ENCODE measurements around the gene SMOC2. TPM values are rescaled to one million over a fixed set of nuclear protein-coding genes. Genes with fewer than 3 reads are reported as not detected.

The SMOC2 gene
- total RNA-seq, 1 experiment from 2014 or later: 2.1 TPM

GRCh38 chr6:168709991-168710390, 269.0 kb downstream of the SMOC2 start:
- H3K27me3 Mint-ChIP-seq (ENCODE audit: low read depth): peaks cover 7% of the 10 kb centered on the region
- no peak overlapping the region for H3K4me3 Mint-ChIP-seq
- H3K79me2 ChIP-seq (ENCODE audit: insufficient read depth, low read length): no peaks in the 10 kb centered on the region
- no peaks in the 10 kb centered on the region for H3K27me3 ChIP-seq (ENCODE audit: insufficient read depth, low read length)
- peaks cover 8 to 11% (median 8%) of the 10 kb centered on the region in 3 experiments for H3K36me3 Mint-ChIP-seq (ENCODE audit: insufficient read depth in 1 of 3, low read depth in 3 of 3)
- no peak overlapping the region for H3K9ac ChIP-seq (ENCODE audit: extremely low read depth, insufficient read length, low read length)
- peaks cover 25% of the 10 kb centered on the region for H3K9me3 ChIP-seq (ENCODE audit: control insufficient read depth, low read depth, low read length)
- no peak for TF ChIP-seq CTCF (conservative IDR thresholded peaks at IDR 0.05)
- no peaks in the 10 kb centered on the region for H4K20me1 ChIP-seq (ENCODE audit: control insufficient read depth, insufficient read depth, insufficient read length)
- H4K5ac ChIP-seq (ENCODE audit: insufficient read length, low read depth, low read length): no peak overlapping the region
- no peak overlapping the region for H3K4me2 ChIP-seq (ENCODE audit: insufficient read depth, insufficient read length, low read length)
- H3K23ac ChIP-seq (ENCODE audit: insufficient read length, low read depth, low read length): no peak overlapping the region
- no CpG with 5 or more reads among the region's 9 CpGs for WGBS (ENCODE audit: extremely low coverage, insufficient read length, low lambda C conversion rate)
- no peak overlapping the region for H2BK12ac ChIP-seq (ENCODE audit: insufficient read length, low read depth, low read length)
- H4K91ac ChIP-seq (ENCODE audit: insufficient read length, low read depth, low read length): no peak overlapping the region
- no peak overlapping the region for H3K56ac ChIP-seq (ENCODE audit: insufficient read length, low read depth, low read length)
- H2BK15ac ChIP-seq (ENCODE audit: low read depth, low read length): no peak overlapping the region
- H3K4me1 ChIP-seq (ENCODE audit: insufficient read depth, low read length): no peaks in the 10 kb centered on the region
- H2BK20ac ChIP-seq (ENCODE audit: low read depth, low read length, poor library complexity, severe bottlenecking): no peak overlapping the region
- no peak overlapping the region for H2BK120ac ChIP-seq (ENCODE audit: low read depth, low read length, poor library complexity, severe bottlenecking)
- H2BK5ac ChIP-seq (ENCODE audit: insufficient read length, low read length): no peak overlapping the region
- no peak overlapping the region for H2AK5ac ChIP-seq (ENCODE audit: insufficient read length, low read length)
- no peak overlapping the region; a peak in 1 of 7 replicates for H3K27ac Mint-ChIP-seq
- no peak for DNase-seq
- no peak overlapping the region for H3K27ac ChIP-seq (ENCODE audit: insufficient read length, low read depth, low read length)
- H3K23me2 ChIP-seq (ENCODE audit: insufficient read length, low read depth, low read length, poor library complexity, severe bottlenecking): no peaks in the 10 kb centered on the region
- H3T11ph ChIP-seq (ENCODE audit: low read length): no peak overlapping the region
- H3K9me3 Mint-ChIP-seq: peaks cover 6 to 24% of the 10 kb centered on the region in 2 experiments; a peak in 4 of 5 replicates
- H3K14ac ChIP-seq (ENCODE audit: insufficient read depth, low read length): no peak overlapping the region
- no peaks in the 10 kb centered on the region for H3K79me1 ChIP-seq (ENCODE audit: insufficient read depth, low read depth, low read length, poor library complexity, severe bottlenecking)
- H2AFZ ChIP-seq (ENCODE audit: low read length): no peak overlapping the region
- H3K4ac ChIP-seq (ENCODE audit: low read depth, low read length): no peak overlapping the region
- no peak overlapping the region for H4K8ac ChIP-seq (replicated peaks; ENCODE audit: insufficient read length, low read depth, low read length)
- peaks cover 0 to 12% of the 10 kb centered on the region in 2 experiments; a peak in 2 of 4 replicates for H3K4me1 Mint-ChIP-seq
- no peak overlapping the region for H3K18ac ChIP-seq (ENCODE audit: insufficient read length, low read depth, low read length)
